Germinal center (tissue), 1 donor: ENCODE data around the gene C11orf52.

Experiments
- DNase-seq: peaks from one replicate; pipeline ENCODE4 v3.0.0; 2012; ENCODE audit warnings: mixed read lengths, low spot score

C11orf52 gene

DNA sequence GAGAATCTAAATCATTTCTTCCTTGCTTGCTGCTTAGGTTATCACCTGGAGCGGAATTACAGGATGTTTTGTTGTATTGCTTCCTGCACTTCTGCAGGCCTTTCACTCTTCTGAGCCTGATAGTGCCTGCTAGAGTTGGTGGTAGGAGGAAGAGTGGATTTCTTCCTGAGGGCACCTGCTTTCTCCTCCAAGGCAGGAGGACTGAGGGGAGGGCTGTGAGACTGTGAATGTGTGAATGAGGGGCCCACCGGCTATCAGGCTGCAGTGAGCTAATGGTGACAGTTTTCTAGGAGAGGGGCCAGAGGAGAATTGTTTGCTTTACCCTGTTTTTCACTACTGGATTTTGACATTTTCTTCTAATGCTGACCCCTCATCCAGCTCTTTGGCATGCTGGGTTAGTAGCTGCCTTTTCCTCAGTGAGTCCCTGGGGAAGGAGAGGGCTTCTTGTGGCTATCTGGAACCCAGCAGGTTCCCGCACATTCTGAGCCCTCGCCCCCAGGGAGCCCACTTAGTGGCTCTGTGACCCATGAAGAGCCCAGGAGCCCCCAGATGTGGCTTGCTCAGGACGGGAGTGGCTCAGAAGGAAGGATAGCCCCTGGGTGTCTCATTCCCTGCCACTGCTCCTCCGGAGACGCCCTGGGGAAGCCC, 57.5 kb downstream of the C11orf52 start:
- DNase-seq, result no peak
